ENCODE measurements around the gene MRPS35. TPM values are rescaled to one million over a fixed set of nuclear protein-coding genes. Genes with fewer than 3 reads are reported as not detected.
"Not testable (repeated sequence)": the region's sequence is repeated elsewhere in the genome, so short reads cannot be mapped to it uniquely, and the experiment has no call there.

Gene MRPS35
- polyA plus RNA-seq, 4 donors, result 67.1 to 90.6 (median 79.9) TPM

DNA sequence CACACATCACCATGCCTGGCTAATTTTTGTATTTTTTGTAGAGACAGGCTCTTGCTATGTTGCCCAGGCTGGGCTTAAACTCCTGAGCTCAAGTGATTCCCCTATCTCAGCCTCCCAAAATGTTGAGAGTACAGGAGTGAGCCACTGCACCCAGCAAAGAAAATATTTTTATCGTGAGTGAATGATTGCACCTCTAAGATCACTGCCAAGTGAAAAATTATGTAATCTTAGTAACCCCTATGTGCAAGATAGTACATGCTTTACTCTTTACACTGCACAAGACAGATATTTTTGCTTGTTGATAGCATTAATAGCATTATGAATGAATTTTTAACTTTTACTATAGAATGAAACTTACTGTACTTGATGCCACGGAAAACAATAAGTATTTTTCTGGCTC is 3.4 kb upstream of the MRPS35 start:
- no peak for DNase-seq (ENCODE audit: low read depth in 4 of 4, low spot score in 2 of 4)

DNA sequence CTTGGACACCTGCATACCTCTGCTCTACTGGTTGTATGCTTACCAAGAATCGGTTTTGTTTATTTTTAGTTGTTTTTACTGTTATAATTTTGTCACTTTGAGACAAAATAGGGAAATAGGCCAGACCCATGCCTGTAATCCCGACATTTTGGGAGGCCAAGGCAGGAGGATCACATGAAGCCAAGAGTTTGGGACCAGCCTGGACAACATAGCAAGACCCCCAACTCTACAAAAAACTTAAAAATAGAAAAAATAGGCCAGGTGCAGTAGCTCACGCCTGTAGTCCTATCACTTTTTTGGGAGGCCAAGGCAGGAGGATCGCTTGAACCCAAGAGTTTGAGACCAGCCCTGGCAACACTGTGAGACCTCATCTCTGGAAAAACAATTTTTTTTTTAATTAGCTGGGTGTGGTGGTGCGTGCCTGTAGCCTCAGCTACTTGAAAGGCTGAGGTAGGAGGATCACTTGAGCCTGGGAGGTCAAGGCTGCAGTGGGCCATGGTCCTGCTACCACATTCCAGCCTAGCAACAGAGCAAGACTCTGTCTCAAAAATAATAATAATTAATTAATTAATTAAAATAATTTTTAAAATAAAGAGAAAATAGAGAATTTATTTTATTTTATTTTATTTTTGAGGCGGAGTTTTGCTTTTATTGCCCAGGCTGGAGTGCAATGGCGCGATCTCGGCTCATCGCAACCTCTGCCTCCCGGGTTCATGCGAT is 1.3 kb upstream of the MRPS35 start:
- no peak for DNase-seq (ENCODE audit: low read depth in 4 of 4, low spot score in 2 of 4)

DNA sequence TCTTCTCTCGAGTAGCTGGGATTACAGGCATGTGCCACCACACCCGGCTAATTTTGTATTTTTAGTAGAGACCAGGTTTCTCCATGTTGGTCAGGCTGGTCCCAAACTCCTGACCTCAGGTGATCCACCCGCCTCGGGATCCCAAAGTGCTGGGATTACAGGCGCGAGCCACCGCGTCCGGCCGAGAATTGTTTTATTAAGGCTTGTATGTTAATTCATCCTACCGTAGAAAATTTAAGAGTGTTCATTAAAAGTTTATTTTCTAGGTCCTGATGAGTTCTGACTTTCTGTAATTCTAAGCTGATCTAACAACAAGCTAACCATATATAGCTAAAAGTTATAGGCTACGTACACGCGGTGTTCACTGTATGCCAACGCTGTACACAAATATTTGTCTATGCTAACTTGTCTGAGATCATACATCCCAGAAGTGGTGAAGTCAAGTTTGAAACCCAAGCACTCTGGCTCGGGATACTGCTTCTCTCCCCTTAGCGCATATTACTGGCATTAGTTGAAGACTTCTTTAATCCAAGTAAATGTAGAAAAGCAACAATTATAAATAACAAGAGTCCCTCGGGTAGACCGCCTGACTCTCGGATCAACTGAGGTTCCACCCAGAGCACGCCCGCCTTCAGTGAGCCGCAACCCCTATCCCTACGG is 570 bp upstream of the MRPS35 start:
- peak in 3 of 4 donors; percentile 37 to 82 (median 61) for DNase-seq (ENCODE audit: low read depth in 4 of 4, low spot score in 2 of 4)

DNA sequence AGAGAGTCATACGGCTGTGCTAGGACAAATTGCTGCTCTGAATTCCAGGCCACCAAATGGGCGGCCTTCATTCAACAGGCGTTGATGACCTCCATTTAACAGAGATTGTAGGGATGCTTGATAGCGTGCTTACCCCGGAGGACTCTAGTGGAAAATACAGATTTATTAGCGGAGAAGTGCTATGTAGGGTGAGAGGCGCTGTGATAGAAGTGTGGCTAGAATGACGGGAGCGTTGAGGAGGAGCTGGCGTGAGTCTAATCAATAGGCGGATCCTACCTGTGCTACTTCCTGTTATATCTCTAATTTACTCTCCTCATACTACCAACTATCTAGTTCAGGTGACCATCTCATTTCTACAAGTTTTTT is 668 bp downstream of the MRPS35 start:
- peak in 1 of 4 donors; percentile 23 for DNase-seq (ENCODE audit: low read depth in 4 of 4, low spot score in 2 of 4)

DNA sequence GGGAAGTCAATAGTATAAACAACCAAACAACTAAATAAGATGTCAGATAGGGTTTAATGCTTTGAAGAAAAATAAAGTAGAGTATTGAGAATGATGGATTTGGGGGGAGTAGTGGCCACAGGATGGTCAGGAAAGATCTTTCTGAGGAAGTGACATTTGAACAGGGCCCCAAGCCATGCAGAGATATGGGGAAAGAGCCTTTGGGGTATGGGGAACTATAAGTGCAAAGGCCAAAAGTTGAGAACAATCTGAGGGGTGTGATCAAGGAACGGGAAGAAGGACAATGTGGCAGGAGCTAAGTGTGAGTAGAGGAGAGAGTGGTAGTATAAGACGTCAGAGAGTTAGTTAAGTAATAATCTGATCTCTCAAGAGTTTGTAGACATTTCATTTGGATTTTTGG is 1.3 kb downstream of the MRPS35 start:
- DNase-seq (ENCODE audit: low read depth in 4 of 4, low spot score in 2 of 4), result no peak

DNA sequence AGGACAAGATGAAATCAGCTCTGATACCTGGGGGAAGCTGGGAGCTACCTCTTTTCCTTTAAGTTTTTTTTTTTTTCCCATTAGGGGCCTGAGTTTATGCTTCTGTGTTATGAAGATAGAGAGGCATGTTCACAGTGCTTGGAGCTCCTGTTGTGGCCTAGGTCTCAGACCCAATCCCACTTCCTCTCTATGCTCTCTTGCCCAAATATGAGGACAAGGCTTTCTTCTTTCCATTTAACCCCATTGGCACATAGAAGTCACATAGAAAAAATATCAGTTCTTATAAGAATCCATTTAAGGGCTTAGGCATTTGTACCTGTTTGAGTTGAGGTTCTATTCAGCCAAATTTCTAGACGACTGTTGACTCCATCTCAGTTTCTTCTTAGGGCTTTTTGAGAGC is 12.6 kb downstream of the MRPS35 start:
- DNase-seq (ENCODE audit: low read depth in 4 of 4, low spot score in 2 of 4), result no peak

DNA sequence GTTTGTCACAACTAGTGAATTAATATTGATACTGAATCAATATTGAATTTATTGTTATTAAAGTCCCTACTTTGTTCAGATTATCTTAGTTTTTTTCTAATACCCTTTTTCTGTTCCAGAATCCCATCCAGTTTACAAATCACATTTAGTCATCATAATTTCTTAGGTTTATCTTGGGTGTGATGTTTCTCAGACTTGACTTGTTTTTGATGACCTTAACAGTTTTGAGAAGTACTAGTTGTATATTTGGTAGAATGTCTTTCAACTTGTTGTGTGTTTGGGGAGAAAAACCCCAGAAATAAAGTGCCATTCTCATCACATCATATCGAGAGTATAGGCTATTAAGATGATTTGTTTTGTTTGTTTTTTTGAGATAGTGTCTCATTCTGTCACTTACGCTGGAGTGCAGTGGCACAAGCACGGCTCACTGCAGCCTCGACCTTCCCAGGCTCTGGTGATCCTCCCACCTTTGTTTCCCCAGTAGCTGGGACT is 19.5 kb downstream of the MRPS35 start:
- no peak for DNase-seq (ENCODE audit: low read depth in 4 of 4, low spot score in 2 of 4)

DNA sequence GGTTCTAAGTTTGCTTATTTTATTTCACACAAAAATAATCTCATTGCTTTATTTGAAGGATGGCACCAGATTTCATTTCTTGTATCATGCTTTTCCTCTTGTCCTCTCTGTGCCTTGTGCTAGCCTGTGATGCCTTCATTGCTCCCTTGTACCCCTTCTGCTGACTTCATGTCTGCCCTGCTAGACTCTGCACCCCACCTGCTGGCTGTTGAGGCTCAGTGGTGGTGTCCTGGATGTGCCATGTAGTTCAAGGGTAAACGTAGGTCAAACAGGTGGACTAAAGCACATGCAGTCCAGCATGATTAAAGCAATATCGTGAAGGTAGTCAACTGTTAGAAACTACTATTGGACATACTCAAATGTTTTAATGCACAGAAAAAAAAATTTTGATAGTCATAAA is 21.6 kb downstream of the MRPS35 start:
- no peak for DNase-seq (ENCODE audit: low read depth in 4 of 4, low spot score in 2 of 4)

DNA sequence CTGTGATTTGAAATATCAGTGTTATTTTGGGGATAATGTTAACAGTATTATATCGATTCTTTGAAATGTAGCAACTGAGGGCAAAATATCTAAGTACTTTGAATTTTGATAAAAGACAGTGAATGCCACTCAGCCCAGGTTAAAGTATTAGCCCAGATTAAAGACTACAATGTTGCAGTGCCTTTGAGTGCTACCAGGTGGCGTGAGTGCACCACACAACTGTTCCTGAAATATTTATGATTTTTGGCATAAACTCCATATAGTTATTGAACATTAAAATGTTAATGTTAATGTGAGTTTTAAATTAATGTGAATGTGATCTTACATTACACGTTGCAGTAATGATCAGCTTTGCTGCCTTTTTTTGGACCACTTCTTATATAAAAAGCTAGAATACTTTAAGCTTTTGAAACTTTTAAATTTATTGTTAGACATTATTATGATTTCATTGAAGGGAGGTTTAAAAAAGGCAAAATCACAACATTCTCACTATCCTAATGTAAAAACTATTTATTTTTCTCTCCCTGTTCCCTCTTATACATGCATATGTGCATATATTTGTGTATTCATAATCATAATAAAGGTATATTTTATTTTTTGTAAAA is 22.5 kb downstream of the MRPS35 start:
- DNase-seq (ENCODE audit: low read depth in 4 of 4, low spot score in 2 of 4), result peak in 1 of 4 donors; percentile 8

DNA sequence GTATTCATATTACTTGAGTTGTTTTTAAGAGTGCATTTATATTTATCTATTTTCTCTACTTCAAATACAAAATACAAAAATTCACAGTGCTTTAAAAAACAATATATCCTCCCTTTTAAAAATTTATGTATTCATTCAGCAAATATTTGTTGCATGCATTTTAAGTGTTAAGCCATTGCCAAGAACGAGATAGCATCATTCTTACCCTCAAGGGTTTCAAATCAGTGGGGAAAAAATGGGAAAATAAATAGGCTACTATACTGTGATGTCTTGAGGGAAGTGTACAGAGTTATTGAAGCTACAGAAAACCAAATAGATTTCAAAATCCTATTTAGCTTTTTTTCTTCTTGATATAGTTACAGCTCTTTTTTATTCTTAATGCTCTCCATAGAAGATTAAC is 23.2 kb downstream of the MRPS35 start:
- DNase-seq (ENCODE audit: low read depth in 4 of 4, low spot score in 2 of 4), result no peak

DNA sequence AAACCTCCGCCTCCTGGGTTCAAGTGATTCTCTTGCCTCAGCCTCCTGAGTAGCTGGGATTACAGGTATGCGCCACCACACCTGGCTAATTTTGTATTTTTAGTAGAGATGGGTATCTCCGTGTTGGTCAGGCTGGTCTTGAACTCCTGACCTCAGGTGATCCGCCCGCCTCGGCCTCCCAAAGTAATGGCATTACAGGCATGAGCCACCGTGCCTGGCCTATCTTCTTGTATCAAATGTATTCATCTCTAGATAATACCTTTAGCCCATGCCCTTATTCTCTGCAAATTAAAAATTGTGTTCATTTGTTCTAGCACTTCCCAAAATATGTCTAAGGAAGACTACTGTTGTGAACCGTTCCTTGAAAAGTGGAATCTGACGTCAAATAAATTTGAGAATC is 23.7 kb downstream of the MRPS35 start:
- not testable (repeated sequence) for DNase-seq (ENCODE audit: low read depth in 4 of 4, low spot score in 2 of 4)

DNA sequence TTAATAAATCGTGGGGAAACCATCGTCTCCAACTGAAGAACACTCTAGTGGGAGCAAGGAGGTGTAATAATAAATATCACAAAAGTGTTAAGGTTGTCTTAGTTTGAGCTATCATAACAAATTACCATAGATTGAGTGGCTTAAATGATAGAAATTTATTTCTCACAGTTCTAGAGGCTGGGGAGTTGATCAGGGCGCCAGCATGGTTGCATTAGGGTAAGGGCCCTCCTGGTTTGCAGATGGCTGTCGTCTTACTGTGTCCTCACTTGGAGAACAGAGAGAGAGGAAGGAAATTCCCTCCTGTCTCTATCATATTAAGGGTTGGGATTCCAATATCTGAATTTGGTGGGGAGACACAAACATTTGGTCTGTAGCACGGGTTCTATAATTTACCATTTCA is 33.0 kb downstream of the MRPS35 start:
- DNase-seq (ENCODE audit: low read depth in 4 of 4, low spot score in 2 of 4), result no peak

DNA sequence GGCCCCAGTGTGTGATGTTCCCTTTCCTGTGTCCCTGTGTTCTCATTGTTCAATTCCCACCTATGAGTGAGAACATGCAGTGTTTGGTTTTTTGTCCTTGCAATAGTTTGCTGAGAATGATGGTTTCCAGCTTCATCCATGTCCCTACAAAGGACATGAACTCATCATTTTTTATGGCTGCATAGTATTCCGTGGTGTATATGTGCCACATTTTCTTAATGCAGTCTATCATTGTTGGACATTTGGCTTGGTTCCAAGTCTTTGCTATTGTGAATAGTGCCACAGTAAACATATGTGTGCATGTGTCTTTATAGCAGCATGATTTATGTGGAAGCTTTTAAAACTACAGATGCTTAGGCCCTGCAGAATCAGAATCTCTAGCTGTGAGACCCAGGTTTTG is 35.1 kb downstream of the MRPS35 start:
- DNase-seq (ENCODE audit: low read depth in 4 of 4, low spot score in 2 of 4), result not testable (repeated sequence)

DNA sequence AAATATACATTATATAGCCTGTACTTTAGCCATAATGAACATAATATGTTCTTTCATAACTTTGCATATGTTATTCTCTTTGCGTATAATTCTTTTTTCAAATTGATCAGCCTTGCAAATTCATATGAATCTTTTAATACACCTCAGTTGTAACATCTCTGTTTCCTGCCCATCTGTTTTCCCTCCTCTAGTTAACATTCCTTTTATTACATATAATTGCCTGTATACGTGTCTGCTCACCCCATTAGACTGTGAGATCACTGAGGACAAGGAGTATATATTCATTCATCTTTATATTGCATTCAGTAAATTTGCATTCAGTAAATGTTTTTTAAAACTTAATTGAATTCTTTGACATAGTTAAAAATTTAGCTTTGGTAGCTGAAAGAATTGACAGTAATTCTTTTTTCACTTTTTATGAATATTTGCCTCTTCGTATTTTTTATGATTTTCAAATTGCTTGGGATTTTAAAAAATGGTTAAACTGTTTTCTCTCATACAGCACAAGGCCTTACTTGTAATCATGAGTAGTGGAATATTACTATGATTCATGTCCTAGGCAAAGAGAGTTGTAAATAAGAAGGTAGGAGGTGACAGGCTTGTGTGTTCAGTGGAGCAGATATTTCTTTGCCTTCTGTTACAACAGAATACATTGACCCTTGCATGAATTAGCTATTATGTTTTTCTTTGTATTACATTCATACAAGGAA is 36.6 kb downstream of the MRPS35 start:
- no peak for DNase-seq (ENCODE audit: low read depth in 4 of 4, low spot score in 2 of 4)

DNA sequence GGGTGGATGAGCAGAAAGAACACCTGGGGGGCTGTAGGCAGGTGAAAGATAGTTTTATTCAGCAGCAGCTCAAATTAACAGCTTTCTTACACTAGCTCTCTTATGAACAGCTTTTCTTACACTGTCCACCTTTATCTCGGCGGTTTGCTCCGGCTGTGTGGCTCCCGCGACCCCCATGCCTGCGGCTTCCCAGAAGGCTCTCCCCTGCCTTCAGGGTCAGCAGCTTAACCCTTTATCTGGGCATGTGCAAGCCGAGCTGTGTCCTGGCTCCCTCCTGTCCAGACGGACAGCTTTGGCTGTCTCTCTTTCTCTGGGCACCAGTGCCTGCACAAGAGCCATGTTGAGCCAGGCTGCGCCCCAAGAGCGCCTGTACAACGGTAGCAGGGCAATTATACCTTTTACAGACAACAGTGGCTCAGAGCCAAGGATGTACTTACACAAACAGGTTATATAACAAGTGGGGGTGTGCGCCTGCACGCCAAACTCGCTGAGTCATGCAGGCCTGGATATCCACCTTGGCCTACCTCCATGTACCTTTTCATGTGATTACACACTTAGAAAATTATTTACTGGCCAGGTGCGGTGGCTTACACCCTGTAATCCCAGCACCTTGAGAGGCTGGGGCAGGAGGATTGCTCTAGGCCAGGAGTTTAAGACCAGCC is 40.9 kb downstream of the MRPS35 start:
- no peak for DNase-seq (ENCODE audit: low read depth in 4 of 4, low spot score in 2 of 4)

DNA sequence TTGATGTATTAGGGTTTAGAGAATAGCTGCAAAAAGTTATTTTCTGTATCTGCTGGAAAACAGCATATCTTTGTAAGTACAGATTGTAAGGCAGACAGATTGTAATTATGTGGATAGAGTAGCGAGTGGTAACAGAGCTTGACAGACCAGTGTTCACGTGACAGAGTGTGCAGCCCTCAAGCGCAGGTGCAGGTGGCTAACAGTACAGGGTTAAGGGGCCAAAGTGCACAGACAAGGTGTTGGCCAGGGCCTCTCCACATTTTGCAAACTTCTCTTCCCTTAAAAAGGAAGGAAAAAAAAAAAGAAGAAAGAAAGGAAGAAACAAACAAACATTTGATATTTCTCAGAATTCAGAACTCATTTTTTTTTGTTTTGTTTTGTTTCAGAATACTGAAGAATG is 44.2 kb downstream of the MRPS35 start:
- DNase-seq (ENCODE audit: low read depth in 4 of 4, low spot score in 2 of 4), result no peak

DNA sequence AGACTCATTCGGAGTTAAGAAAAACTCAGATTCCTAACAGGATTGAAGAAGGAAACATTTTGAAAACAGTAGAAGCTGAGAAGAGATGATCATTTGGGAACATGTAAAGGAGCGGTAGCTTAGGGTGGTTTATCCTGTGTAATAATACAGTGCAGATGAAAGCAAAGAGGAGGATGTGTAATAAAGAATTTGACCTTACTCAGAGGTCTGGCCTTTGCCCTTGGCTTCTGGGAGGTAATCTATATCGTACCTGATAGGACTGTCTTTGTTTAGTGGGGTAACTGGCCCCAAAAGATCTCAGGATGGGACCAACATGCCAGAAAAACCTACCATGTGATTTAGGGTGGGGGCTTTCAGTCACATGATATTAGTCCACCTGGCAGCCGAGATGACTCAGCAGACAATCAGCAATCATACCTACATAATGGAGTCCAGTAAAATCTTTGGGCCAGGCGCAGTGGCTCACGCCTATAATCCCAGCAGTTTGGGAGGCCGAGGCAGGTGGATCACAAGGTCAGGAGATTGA is 46.1 kb downstream of the MRPS35 start:
- DNase-seq (ENCODE audit: low read depth in 4 of 4, low spot score in 2 of 4), result no peak

DNA sequence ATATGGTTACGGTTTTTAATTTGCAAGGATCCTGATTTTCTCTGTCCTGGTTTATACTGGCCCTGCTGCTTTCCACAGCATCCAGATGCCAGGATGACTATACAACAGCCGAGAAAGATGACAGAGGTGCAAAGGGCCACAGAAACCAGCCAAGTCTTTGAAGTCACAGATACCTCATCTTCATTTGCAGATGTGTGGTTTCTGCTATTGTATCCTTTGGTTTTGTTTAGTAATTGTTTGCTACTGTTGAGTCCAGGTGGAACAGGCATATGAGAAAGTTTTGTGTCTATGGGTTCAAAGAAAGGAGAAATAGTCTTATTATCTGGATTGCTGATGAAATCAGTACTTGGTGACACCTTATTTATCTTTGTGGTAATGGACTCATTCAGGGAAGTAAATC is 52.1 kb downstream of the MRPS35 start:
- no peak for DNase-seq (ENCODE audit: low read depth in 4 of 4, low spot score in 2 of 4)

DNA sequence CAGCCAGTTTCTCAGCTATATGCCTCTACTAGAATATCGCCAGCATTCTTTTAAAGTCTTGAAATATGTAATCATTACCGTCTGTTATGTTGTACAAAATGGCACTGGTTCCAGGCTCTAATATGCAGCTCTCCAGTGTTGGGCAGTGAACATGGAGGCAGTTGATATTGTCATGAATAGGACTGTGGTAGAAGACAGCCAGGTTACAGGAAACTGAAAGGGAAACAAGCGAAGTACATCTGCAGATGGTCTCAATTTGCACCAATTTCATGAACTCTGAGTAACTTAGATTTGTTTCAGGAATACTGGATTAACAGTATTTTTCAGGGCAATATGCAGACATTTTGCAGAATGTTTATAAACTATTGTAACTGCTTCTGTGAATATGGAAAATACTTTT is 56.0 kb downstream of the MRPS35 start:
- no peak for DNase-seq (ENCODE audit: low read depth in 4 of 4, low spot score in 2 of 4)

DNA sequence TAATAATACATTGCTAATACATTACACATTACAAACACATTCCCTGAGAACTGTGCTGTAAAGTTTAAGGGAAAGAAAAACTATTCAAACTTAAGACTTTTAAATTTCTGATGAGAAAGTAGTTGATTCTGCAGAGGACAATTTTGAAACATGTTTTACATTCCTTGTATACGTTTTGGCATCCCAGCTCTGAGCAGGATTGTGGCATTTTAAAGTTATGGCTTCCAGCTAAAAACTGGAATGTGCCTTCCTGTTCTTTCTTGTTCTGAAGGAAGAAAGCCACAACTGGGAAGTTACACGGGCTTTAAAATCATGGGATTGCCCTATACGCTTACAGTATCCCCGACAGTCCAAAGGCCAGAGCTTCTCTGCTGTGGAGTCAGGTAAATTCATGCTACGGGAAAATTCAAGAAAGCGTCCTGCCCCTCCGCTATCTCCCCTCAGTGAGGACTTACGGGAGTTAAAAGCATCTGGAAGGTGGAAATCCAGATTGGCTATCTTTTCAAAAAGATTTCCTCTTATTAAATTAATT is 58.6 kb downstream of the MRPS35 start:
- no peak for DNase-seq (ENCODE audit: low read depth in 4 of 4, low spot score in 2 of 4)
